GM21528 (cell line): ENCODE results near the gene NEGR1.

Experiments used
- ATAC-seq: cut with Tn5 transposase; IDR thresholded peaks from one replicate; pipeline ENCODE4 v1.9.1; 2021; ENCODE audit warnings: mild to moderate bottlenecking, moderate library complexity; ENCODE audit not compliant: unreplicated experiment, low FRiP score

NEGR1 gene

GRCh38 chr1:72129869-72130268 is 152.5 kb downstream of the NEGR1 start:
- ATAC-seq: no peak

- no peak for ATAC-seq
Measured at GRCh38 chr1:72122099-72122880, 160.0 kb downstream of the NEGR1 start.

GRCh38 chr1:72119491-72119890 is 162.8 kb downstream of the NEGR1 start:
- ATAC-seq: no peak

- ATAC-seq: no peak
Measured at GRCh38 chr1:72117621-72118020, 164.7 kb downstream of the NEGR1 start.

GRCh38 chr1:72115290-72115689 is 167.0 kb downstream of the NEGR1 start:
- ATAC-seq: no peak

- no peak for ATAC-seq
Measured at GRCh38 chr1:72111662-72112061, 170.7 kb downstream of the NEGR1 start.

GRCh38 chr1:72109916-72110315 is 172.4 kb downstream of the NEGR1 start:
- ATAC-seq: no peak

GRCh38 chr1:72105201-72105600 is 177.1 kb downstream of the NEGR1 start:
- ATAC-seq: no peak

- no peak for ATAC-seq
Measured at GRCh38 chr1:72101840-72102632, 180.3 kb downstream of the NEGR1 start.

- no peak for ATAC-seq
Measured at GRCh38 chr1:72100771-72101170, 181.6 kb downstream of the NEGR1 start.

GRCh38 chr1:72097851-72098570 is 184.3 kb downstream of the NEGR1 start:
- no peak for ATAC-seq

- ATAC-seq: no peak
Measured at GRCh38 chr1:72094209-72094608, 188.1 kb downstream of the NEGR1 start.

GRCh38 chr1:72086394-72086793 is 195.9 kb downstream of the NEGR1 start:
- no peak for ATAC-seq

GRCh38 chr1:72075425-72075824 is 206.9 kb downstream of the NEGR1 start:
- ATAC-seq: no peak

GRCh38 chr1:72066431-72066830 is 215.9 kb downstream of the NEGR1 start:
- ATAC-seq: no peak

- no peak for ATAC-seq
Measured at GRCh38 chr1:72064196-72065075, 217.9 kb downstream of the NEGR1 start.

- ATAC-seq: no peak
Measured at GRCh38 chr1:72063364-72064044, 218.8 kb downstream of the NEGR1 start.

GRCh38 chr1:72062584-72062983 is 219.8 kb downstream of the NEGR1 start:
- no peak for ATAC-seq

- no peak for ATAC-seq
Measured at GRCh38 chr1:72060466-72061245, 221.7 kb downstream of the NEGR1 start.
